CD4-positive, CD25-positive, alpha-beta regulatory T cell (primary cell): ENCODE measurements around the gene GGNBP2. TPM values are rescaled to one million over a fixed set of nuclear protein-coding genes. Genes with fewer than 3 reads are reported as not detected.
A peak's percentile ranks its signal among the peaks of the same experiment; 100 is the strongest.

Source experiments
- ATAC-seq, 2 donors: fragments of 150-1000 bp; cut with Tn5 transposase; one replicate each; pipeline ENCODE4 v1.10.0; 2021; ENCODE audit warnings: low read depth in 2 of 2, moderate number of reproducible peaks in 2 of 2, moderate library complexity in 1 of 2
- DNase-seq, 3 donors: peaks; one replicate each; pipeline versions ENCODE4 v3.0.0 to v3.0.0-alpha.2; 2012 to 2022; ENCODE audit warnings: mixed read lengths in 1 of 3
- H3K27ac ChIP-seq: one replicate; pipeline ENCODE4 v1.7.0; 2013; ENCODE audit warnings: mild to moderate bottlenecking, low read length; ENCODE audit not compliant: insufficient read depth, poor library complexity, severe bottlenecking
- H3K27me3 ChIP-seq: one replicate; pipeline ENCODE4 v1.7.0; 2013; ENCODE audit warnings: low read length; ENCODE audit not compliant: control insufficient read depth, insufficient read depth
- H3K36me3 ChIP-seq: one replicate; pipeline ENCODE4 v1.7.0; 2013; ENCODE audit warnings: mild to moderate bottlenecking, low read length, moderate library complexity; ENCODE audit not compliant: control insufficient read depth, insufficient read depth
- H3K4me1 ChIP-seq: 2 replicates; pipeline ENCODE4 v1.7.0; 2013; ENCODE audit warnings: mild to moderate bottlenecking, low read length; ENCODE audit not compliant: insufficient read depth, control insufficient read depth, poor library complexity, severe bottlenecking
- H3K4me3 ChIP-seq: one replicate; pipeline ENCODE4 v1.7.0; 2013; ENCODE audit warnings: low read depth, mild to moderate bottlenecking, low read length, moderate library complexity
- H3K9me3 ChIP-seq, 2 experiments: 1 replicate in 1 of 2; 2 replicates in 1 of 2; pipeline ENCODE4 v1.7.0; 2013; ENCODE audit warnings: low read length in 2 of 2, mild to moderate bottlenecking in 1 of 2, moderate library complexity in 1 of 2; ENCODE audit not compliant: control insufficient read depth in 2 of 2
- H3K27ac Mint-ChIP-seq, 3 donors: one replicate each; pipeline ENCODE4 v1.8.0; 2020 to 2022; ENCODE audit warnings: mild to moderate bottlenecking in 3 of 3, mixed read lengths in 3 of 3, moderate library complexity in 2 of 3
- H3K27me3 Mint-ChIP-seq: one replicate; pipeline ENCODE4 v1.8.0; 2022; ENCODE audit warnings: mild to moderate bottlenecking, mixed read lengths
- H3K36me3 Mint-ChIP-seq: one replicate; pipeline ENCODE4 v1.8.0; 2020; ENCODE audit warnings: mixed read lengths
- H3K4me1 Mint-ChIP-seq, 4 donors: one replicate each; pipeline ENCODE4 v1.8.0; 2020 to 2022; ENCODE audit warnings: mixed read lengths in 4 of 4, mild to moderate bottlenecking in 1 of 4
- H3K4me3 Mint-ChIP-seq, 4 donors: one replicate each; pipeline ENCODE4 v1.8.0; 2020 to 2022; ENCODE audit warnings: mild to moderate bottlenecking in 4 of 4, mixed read lengths in 4 of 4, moderate library complexity in 3 of 4
- H3K9me3 Mint-ChIP-seq, 7 donors: one replicate each; pipeline ENCODE4 v1.8.0; 2020 to 2022; ENCODE audit warnings: mixed read lengths in 7 of 7, mild to moderate bottlenecking in 3 of 7, moderate library complexity in 2 of 7
- polyA plus RNA-seq, 4 donors: library from polyadenylated mRNA; unstranded; fragments of 300-500 nt; fragmentation: Illumina TruSeq; gene quantifications; one replicate each; pipeline ENCODE4 v1.2.3, GENCODE V29; 2021
- total RNA-seq: library from RNA; stranded (reverse); gene quantifications from one replicate; pipeline ENCODE4 v1.2.3, GENCODE V29; 2022

GGNBP2 gene
- total and polyA plus RNA-seq, 5 donors from 2014 or later = 45.9 to 144 (median 59.6) TPM

DNA sequence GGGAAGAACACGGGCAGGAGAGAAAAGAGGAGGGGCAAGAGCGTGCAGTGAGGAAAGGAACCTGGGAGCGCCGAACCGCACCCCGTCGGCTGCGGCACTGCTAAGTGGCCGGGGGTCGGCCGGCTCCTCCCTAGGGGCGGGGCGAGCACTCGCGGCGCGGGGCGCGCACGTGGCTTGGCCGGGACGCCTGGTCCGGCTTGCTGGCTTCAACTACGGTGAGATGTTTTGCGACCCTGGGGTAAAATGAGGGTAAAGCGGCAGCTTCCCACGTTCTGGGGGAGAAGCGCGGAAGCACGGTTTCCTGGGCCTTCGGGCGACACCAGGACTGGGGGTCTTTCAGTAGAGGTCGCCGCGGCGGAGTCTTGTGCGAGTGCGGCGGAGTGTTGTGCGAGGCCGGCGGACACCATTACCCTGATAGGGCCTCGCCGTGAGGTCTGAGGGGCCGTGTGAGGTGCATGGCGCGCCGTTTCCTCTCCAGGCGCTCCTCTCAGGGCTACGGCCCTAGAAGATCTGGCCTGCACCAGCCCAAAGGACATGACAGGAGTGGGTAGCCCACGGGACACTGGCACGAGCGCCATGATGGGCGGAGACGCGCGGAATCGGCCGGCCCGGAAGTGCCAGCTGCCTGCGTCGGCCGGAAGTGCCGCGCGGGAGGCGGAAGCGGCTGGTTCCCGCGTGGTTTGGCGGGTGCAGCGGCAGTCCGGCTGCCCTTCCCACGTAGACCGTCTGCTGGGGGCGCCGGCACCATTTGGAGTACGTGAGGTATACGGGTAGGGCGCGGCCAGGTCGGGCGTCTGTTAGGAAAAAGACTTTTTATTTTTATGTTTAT is 9.7 kb upstream of the GGNBP2 start, which contains the start of the genes MYO19 and PIGW:
TSS of gene MYO19 (minus strand) at position 29 of the 829 bp plus-strand sequence. CDS start 2,330 bp downstream, outside the sequence.
TSS of gene PIGW (plus strand) at position 148 of the 829 bp plus-strand sequence. CDS start 2,115 bp downstream, outside the sequence.
- H3K4me3 Mint-ChIP-seq = peak within 1 kb of the TSS; percentile 96 to 98 (median 98)
- peak within 1 kb of the TSS; percentile 86 for H3K4me3 ChIP-seq
- ATAC-seq (peak; percentile 82 to 85), DNase-seq (peak; percentile 82 to 94 (median 85))
- H3K36me3 Mint-ChIP-seq = peaks cover 10% of the 10 kb centered on the region
- H3K4me1 Mint-ChIP-seq = peaks cover 6 to 28% (median 20%) of the 10 kb centered on the region in 4 donors
- H3K36me3 ChIP-seq = peaks cover 26% of the 10 kb centered on the region
- H3K9me3 Mint-ChIP-seq = peaks cover 0 to 2% (median 0%) of the 10 kb centered on the region in 7 donors
- H3K27me3 ChIP-seq = no peaks in the 10 kb centered on the region
- H3K9me3 ChIP-seq = no peaks in the 10 kb centered on the region
- peak within 1 kb of the TSS; percentile 98 for H3K27ac ChIP-seq
- peak within 1 kb of the TSS; percentile 97 to 99 (median 98) for H3K27ac Mint-ChIP-seq
- peaks cover 19% of the 10 kb centered on the region for H3K4me1 ChIP-seq
- H3K27me3 Mint-ChIP-seq = peaks cover 5% of the 10 kb centered on the region

DNA sequence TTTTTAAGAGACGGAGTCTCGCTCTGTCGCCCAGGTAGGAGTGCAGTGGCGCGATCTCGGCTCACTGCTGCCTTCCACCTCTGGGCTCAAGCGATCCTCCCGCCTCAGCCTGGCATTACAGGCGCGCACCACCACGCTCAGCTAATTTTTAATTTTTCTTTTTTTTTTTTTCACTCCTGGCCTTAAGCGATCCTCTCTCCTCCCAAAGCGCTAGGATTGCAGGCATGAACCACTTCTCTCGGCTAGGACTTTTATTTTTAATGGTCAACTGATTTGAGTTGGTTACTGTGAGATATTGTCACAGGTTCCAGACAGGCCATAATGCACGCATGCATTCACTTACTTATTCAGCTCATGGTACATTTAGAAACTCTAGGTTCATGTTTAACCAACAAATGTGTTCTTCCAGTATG is 9.0 kb upstream of the GGNBP2 start:
- Mint-ChIP-seq H3K4me3 (peak overlapping the region; percentile 96 to 98 (median 98)), H3K4me1 (peaks cover 6 to 28% (median 20%) of the 10 kb centered on the region in 4 donors), H3K9me3 (peaks cover 0 to 2% (median 0%) of the 10 kb centered on the region in 7 donors), H3K27ac (peak overlapping the region; percentile 97 to 99 (median 98)), H3K27me3 (peaks cover 5% of the 10 kb centered on the region), H3K36me3 (peaks cover 10% of the 10 kb centered on the region)
- DNase-seq (no peak), ATAC-seq (no peak)
- peaks cover 19% of the 10 kb centered on the region for H3K4me1 ChIP-seq
- H3K9me3 ChIP-seq = no peaks in the 10 kb centered on the region
- peak overlapping the region; percentile 86 for H3K4me3 ChIP-seq
- peaks cover 24% of the 10 kb centered on the region for H3K36me3 ChIP-seq
- no peaks in the 10 kb centered on the region for H3K27me3 ChIP-seq
- peak overlapping the region; percentile 98 for H3K27ac ChIP-seq

DNA sequence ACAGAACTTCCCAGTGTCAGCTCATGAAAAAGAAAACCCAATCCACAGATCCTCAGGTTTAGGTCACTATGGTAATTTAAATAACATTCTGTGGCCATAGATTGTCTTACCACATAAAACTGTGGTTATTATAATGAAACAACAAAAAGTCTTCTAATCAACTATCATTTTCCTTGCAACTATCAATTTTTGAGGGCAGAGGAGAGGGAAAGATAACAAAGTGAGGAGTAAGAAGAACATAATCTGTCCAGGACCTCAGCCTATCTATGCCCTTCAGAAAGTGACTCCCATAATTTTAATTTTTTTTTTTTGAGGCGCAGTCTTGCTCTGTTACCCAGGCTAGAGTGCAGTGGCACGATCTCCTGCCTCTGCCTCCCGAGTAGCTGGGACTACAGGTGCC is 4.0 kb upstream of the GGNBP2 start:
- peaks cover 10% of the 10 kb centered on the region for H3K36me3 ChIP-seq
- peaks cover 10% of the 10 kb centered on the region for H3K36me3 Mint-ChIP-seq
- no peaks in the 10 kb centered on the region for H3K9me3 ChIP-seq
- peak overlapping the region in 1 of 4 donors; percentile 86 for H3K4me3 Mint-ChIP-seq
- peaks cover 6 to 23% (median 13%) of the 10 kb centered on the region in 4 donors for H3K4me1 Mint-ChIP-seq
- DNase-seq (no peak), ATAC-seq (no peak)
- H3K4me3 ChIP-seq = no peak overlapping the region
- no peak overlapping the region for H3K27ac Mint-ChIP-seq
- peaks cover 19% of the 10 kb centered on the region for H3K4me1 ChIP-seq
- H3K27me3 Mint-ChIP-seq = peaks cover 2% of the 10 kb centered on the region
- H3K27me3 ChIP-seq = no peaks in the 10 kb centered on the region
- H3K27ac ChIP-seq = no peak overlapping the region
- no peaks in the 10 kb centered on the region for H3K9me3 Mint-ChIP-seq

DNA sequence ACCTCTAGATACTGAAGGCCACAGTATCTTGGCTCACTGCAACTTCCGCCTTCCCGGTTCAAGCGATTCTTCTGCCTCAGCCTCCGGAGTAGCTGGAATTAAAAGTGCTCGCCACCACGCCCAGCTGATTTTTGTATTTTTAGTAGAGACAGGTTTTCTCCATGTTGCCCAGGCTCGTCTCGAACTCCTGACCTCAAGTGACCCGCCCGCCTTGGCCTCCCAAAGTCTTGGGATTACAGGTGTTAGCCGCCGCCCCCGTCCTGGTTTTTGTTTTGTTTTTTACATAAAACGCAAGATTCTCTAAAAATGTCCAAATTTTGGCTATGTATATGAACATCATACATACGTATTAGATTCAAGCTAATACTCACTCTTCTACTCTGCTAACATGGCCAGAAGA is 2.0 kb upstream of the GGNBP2 start:
- peaks cover 6% of the 10 kb centered on the region for H3K27me3 Mint-ChIP-seq
- no peak overlapping the region for H3K4me3 ChIP-seq
- H3K27me3 ChIP-seq = no peaks in the 10 kb centered on the region
- peaks cover 10% of the 10 kb centered on the region for H3K36me3 ChIP-seq
- DNase-seq (no peak), ATAC-seq (no peak)
- no peaks in the 10 kb centered on the region for H3K9me3 ChIP-seq
- peaks cover 13 to 29% (median 22%) of the 10 kb centered on the region in 4 donors for H3K4me1 Mint-ChIP-seq
- no peak overlapping the region for H3K27ac ChIP-seq
- no peak overlapping the region for H3K27ac Mint-ChIP-seq
- no peaks in the 10 kb centered on the region for H3K9me3 Mint-ChIP-seq
- H3K4me1 ChIP-seq = peaks cover 34% of the 10 kb centered on the region
- H3K4me3 Mint-ChIP-seq = peak overlapping the region in 3 of 4 donors; percentile 29 to 99 (median 35)
- H3K36me3 Mint-ChIP-seq = peaks cover 6% of the 10 kb centered on the region

DNA sequence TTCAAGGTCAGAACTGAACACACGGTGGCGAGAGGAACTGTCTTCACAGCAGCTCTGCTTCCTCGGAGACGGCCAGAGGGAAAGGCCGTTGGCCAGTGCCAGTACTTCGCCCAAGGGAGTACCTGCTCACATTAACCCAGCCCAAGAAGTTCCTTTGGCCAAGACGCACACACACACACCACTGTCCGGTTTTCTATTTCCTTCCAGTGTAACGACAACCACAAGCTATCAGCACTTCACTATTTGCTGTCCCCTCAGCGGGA is 744 bp upstream of the GGNBP2 start:
- peak overlapping the region; percentile 96 to 97 (median 96) for H3K27ac Mint-ChIP-seq
- peaks cover 6% of the 10 kb centered on the region for H3K27me3 Mint-ChIP-seq
- ATAC-seq (no peak), DNase-seq (peak in 1 of 3 donors; percentile 44)
- Histone ChIP-seq H3K9me3 (no peaks in the 10 kb centered on the region), H3K27me3 (no peaks in the 10 kb centered on the region), H3K4me1 (peaks cover 45% of the 10 kb centered on the region), H3K4me3 (peak overlapping the region; percentile 89), H3K36me3 (peaks cover 7% of the 10 kb centered on the region), H3K27ac (peak overlapping the region; percentile 99)
- H3K4me1 Mint-ChIP-seq = peaks cover 17 to 40% (median 26%) of the 10 kb centered on the region in 4 donors
- peaks cover 9% of the 10 kb centered on the region for H3K36me3 Mint-ChIP-seq
- H3K4me3 Mint-ChIP-seq = peak overlapping the region; percentile 93 to 99 (median 95)
- H3K9me3 Mint-ChIP-seq = no peaks in the 10 kb centered on the region

DNA sequence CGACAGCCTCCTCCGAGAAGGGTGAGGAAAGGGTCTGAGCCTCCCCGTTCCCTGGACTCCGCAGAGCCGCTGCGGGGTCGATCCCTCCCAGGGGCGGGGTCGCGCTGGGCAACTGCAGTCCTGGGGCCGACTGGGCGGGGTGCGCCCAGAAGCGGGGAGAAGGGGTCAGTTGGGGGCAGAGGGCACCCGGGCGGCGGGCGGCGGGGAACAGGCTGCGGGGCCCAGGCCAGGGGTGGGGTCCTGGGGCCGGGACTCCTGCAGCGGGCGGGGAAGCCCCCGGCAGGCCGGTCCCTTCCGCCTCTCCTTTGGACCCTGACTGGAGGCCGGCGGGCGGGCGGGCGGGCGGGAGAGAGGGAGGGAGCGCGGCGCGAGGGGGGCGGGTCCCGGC is 352 bp downstream of the GGNBP2 start:
- H3K9me3 ChIP-seq = no peaks in the 10 kb centered on the region
- H3K4me3 Mint-ChIP-seq = peak overlapping the region; percentile 93 to 99 (median 95)
- H3K4me3 ChIP-seq = peak overlapping the region; percentile 62
- H3K27me3 Mint-ChIP-seq = peaks cover 6% of the 10 kb centered on the region
- H3K27ac ChIP-seq = peak overlapping the region; percentile 99
- H3K36me3 ChIP-seq = peaks cover 2% of the 10 kb centered on the region
- no peaks in the 10 kb centered on the region for H3K9me3 Mint-ChIP-seq
- no peaks in the 10 kb centered on the region for H3K27me3 ChIP-seq
- ATAC-seq (peak; percentile 10 to 19), DNase-seq (no peak)
- H3K4me1 ChIP-seq = peaks cover 50% of the 10 kb centered on the region
- H3K4me1 Mint-ChIP-seq = peaks cover 18 to 49% (median 32%) of the 10 kb centered on the region in 4 donors
- peaks cover 5% of the 10 kb centered on the region for H3K36me3 Mint-ChIP-seq
- peak overlapping the region; percentile 93 to 98 (median 96) for H3K27ac Mint-ChIP-seq

DNA sequence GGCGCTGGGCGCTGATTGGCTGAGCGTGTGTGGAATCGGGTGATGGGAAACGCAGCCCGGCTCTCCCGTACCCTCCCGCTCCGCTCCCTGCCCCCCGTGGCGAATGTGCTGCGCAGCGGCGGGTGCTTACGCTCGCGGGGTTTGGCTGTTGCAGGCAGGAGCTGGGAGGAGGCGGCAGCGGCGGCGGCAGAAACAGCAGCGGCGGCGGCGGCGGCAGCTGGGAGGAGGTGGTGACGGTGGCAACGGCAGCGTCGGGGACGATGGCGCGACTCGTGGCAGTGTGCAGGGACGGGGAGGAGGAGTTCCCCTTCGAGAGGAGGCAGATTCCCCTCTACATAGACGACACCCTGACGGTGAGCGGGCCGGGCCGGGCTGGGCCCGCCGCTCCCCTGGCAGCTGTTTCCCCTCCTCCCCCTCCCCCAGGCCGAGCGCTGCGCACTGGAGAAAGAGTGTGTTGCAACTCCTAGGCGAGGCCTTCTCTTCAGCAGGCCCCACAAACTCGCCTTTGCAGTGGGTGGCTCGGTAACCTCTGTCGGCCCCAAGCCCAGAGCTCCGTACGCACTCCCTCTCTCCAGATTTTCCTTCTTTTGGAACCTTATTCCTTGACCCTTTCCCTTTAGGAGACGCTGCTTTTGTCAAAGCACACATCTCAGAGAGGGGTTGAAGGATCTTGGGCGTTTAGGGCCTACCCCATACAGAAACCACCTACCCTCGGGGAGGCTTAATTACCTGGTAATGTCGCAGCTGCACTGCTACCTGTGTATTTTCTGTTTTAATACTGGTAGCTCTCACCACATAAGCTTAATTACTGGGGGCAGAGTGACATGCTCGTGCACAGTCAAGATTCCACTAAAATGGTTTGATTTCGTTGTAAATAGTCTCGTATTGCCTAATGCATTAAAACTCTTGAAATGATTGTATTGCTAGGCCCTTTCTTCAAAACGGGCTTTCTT is 1.0 kb downstream of the GGNBP2 start:
- peaks cover 25 to 56% (median 39%) of the 10 kb centered on the region in 4 donors for H3K4me1 Mint-ChIP-seq
- H3K4me3 Mint-ChIP-seq = peak overlapping the region; percentile 93 to 97 (median 94)
- Histone ChIP-seq H3K4me3 (peak overlapping the region; percentile 97), H3K27ac (peak overlapping the region; percentile 99), H3K36me3 (peaks cover 2% of the 10 kb centered on the region), H3K4me1 (peaks cover 57% of the 10 kb centered on the region), H3K9me3 (no peaks in the 10 kb centered on the region), H3K27me3 (no peaks in the 10 kb centered on the region)
- H3K27ac Mint-ChIP-seq = peak overlapping the region; percentile 80 to 94 (median 89)
- H3K27me3 Mint-ChIP-seq = peaks cover 6% of the 10 kb centered on the region
- H3K36me3 Mint-ChIP-seq = peaks cover 5% of the 10 kb centered on the region
- peak; percentile 95 to 96 (median 96) for DNase-seq
- peak; percentile 80 to 86 for ATAC-seq
- H3K9me3 Mint-ChIP-seq = no peaks in the 10 kb centered on the region
